GM06990 (cell line): Measurements from ENCODE around the gene ADARB2.

Experiments
- DNase-seq: peaks from one replicate; pipeline ENCODE4 v3.0.0-alpha.2; 2011; ENCODE audit not compliant: insufficient read length; ENCODE audit errors: extremely low read depth
- H3K27me3 ChIP-seq: replicated peaks from 2 replicates; pipeline ENCODE4 v1.6.0; 2011; ENCODE audit warnings: low read length; ENCODE audit not compliant: control insufficient read depth, insufficient read depth
- H3K36me3 ChIP-seq: 2 replicates; pipeline ENCODE4 v1.5.1; 2011; ENCODE audit warnings: low read length; ENCODE audit not compliant: control insufficient read depth, insufficient read depth
- H3K4me3 ChIP-seq: replicated peaks from 2 replicates; pipeline ENCODE4 v1.5.1; 2011; ENCODE audit warnings: low read depth, mild to moderate bottlenecking, control low read depth, low read length
- CTCF ChIP-seq: IDR thresholded peaks from 2 replicates; pipeline ENCODE4 v1.5.1; 2011; ENCODE audit warnings: low read length, control low read depth, mild to moderate bottlenecking, inconsistent platforms; ENCODE audit not compliant: insufficient read depth, poor library complexity, severe bottlenecking

Gene ADARB2

GRCh38 chr10:1668399-1668798, 68.9 kb downstream of the ADARB2 start:
- no peak for DNase-seq
- no peak overlapping the region for H3K4me3 ChIP-seq
- TF ChIP-seq CTCF, result no peak
- H3K36me3 ChIP-seq, result peaks cover 1% of the 10 kb centered on the region; the same call in 1 of the 2 replicates
- H3K27me3 ChIP-seq, result no peaks in the 10 kb centered on the region

GRCh38 chr10:1667392-1667791, 69.9 kb downstream of the ADARB2 start:
- Histone ChIP-seq H3K4me3 (no peak overlapping the region), H3K36me3 (peaks cover 1% of the 10 kb centered on the region; the same call in 1 of the 2 replicates), H3K27me3 (no peaks in the 10 kb centered on the region)
- no peak for DNase-seq
- TF ChIP-seq CTCF, result no peak

- TF ChIP-seq CTCF, result no peak
- H3K27me3 ChIP-seq, result no peaks in the 10 kb centered on the region
- no peak overlapping the region for H3K4me3 ChIP-seq
- H3K36me3 ChIP-seq, result no peaks in the 10 kb centered on the region; the same call in 1 of the 2 replicates
- DNase-seq, result no peak
These were observed 71.2 kb downstream of the ADARB2 start for GRCh38 chr10:1666147-1666546.

GRCh38 chr10:1665681-1666080, 71.6 kb downstream of the ADARB2 start:
- TF ChIP-seq CTCF, result no peak

GRCh38 chr10:1665021-1665661, 72.2 kb downstream of the ADARB2 start:
- Histone ChIP-seq H3K27me3 (no peaks in the 10 kb centered on the region), H3K4me3 (no peak overlapping the region), H3K36me3 (no peaks in the 10 kb centered on the region; the same call in 1 of the 2 replicates)
- no peak for TF ChIP-seq CTCF
- no peak for DNase-seq

More at GRCh38 chr10:1665681-1666080, 71.6 kb downstream of the ADARB2 start:
- no peaks in the 10 kb centered on the region for H3K27me3 ChIP-seq
- DNase-seq, result no peak
- no peaks in the 10 kb centered on the region; the same call in 1 of the 2 replicates for H3K36me3 ChIP-seq
- H3K4me3 ChIP-seq, result no peak overlapping the region
